ENCODE data around the gene STOM.

The STOM gene

DNA sequence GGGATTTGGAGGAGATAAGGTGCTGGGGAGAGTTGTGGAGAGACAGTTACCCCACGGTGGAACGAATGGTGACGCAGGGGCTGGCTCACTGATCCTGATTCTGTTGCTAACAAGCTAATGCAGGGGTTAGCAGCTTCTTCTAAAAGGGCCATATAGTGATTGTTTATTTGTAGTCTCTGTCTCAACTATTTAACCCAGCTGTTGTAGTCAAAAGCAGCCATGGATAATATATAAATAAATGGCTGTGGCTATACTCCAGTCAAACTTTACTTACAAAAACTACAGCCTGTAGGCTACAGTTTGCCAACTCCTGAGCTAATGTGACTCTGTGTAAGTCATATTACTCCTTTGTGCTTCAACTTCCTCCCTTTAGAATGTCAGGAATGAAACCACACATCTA lies 21.8 kb downstream of the STOM start:
- no peak for DNase-seq (ENCODE audit: low read depth)

DNA sequence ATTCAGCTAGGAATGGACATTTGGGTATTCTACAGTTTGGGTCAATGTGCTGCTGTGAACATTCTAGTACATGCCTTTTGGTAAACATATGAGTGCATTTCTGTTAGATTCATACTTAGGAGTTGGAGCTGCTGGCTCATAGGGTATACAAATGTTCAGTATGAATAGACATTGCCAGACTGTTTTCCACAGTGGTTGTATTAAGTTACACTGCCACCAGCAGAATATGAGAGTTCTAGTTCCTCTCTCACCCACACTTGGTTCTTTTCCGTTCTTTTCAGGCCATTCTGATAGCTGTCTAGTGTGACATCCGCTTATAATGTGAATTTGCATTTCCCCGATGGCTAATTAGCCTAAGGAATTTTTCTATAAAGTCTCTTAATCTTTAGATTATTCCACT lies 25.0 kb downstream of the STOM start:
- DNase-seq (ENCODE audit: low read depth) = no peak

DNA sequence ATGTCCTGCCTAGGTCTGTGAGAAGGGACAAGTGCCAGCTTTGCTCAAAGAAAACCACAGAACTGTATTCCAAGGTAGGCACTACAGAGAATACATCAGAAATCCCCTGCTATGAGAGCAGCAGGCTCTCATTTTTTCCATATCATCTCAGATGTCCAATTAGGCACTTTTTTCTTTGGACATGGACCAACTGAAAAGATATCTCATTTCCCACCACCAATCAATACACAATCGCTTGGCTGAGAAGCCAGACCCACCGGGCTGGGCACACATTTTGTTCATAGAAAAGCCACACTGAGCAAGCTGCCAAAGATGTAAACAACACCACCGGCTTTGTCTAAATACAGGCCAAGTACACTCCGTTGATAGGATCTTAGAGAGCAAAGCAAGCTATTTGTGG lies 25.9 kb downstream of the STOM start:
- no peak for DNase-seq (ENCODE audit: low read depth)

DNA sequence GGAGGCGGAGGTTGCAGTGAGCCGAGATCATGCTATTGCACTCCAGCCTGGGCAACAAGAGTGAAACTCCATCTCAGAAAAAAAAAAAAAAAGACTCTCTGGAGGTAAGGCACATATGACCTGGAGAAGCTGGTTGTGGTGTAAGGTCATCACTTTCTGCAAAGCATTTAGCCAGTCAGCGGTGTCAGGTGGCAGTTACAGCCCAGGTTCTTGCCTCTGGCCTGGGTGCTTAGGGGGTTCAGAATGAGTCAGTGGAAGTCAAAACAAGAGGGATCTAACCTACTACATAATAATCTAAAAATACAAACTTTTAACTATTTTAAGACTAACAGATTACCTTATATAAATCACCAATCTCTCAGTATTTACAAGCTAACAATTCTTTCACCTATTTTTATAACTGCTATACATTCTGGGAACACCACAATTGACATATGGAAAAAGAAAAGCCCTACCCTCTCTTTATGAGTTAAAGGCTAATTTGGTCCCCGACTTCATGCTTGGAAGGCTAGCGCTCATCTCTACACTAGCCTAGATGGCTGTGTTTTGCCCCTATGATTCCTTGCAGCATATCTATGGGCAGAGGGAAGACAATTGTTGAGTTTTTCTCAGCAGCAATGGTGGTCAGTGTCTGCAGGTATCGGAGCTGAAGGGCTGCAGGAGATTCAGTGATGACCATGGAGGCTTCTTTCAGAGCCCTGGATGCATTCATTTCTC lies 29.2 kb downstream of the STOM start:
- DNase-seq (ENCODE audit: low read depth) = peak; percentile 54

DNA sequence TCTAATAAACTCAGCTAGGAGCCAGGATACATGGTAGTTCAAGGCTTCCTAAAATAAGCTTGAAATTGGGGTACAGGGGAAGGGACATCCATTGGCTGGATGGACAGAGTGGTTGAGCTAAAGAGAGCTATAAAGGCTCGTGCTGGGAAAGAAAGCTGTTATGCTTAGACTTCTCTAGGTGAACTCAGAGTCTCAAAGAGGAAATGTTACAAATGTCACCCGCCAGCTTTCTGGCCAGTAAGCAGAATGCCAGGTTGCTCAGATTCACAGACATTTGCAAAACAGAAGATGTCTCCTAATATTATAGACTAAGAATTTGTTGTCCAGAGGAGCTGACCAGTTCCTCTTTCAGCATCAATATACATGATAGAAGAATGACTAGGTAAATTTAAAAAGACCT lies 30.6 kb downstream of the STOM start:
- no peak for DNase-seq (ENCODE audit: low read depth)

DNA sequence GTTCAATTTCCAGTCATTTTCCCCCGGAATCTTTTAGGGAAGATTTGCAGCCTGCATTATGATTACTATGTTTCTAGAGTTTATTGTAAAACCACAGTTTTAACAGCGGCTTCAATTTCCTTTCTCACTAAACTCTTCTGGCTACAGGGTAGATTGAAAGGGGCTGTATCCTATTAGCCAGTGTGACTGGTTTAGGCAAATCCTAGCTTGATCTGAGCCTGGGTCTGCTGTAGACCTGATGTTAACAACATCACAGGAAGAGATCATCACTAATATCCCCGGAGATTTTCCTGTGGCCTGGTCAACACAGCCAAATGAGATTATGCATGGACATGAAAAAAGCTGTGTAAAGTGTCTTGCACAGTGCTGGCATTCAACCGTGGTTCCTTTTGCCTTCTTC lies 33.4 kb downstream of the STOM start:
- DNase-seq (ENCODE audit: low read depth) = no peak

DNA sequence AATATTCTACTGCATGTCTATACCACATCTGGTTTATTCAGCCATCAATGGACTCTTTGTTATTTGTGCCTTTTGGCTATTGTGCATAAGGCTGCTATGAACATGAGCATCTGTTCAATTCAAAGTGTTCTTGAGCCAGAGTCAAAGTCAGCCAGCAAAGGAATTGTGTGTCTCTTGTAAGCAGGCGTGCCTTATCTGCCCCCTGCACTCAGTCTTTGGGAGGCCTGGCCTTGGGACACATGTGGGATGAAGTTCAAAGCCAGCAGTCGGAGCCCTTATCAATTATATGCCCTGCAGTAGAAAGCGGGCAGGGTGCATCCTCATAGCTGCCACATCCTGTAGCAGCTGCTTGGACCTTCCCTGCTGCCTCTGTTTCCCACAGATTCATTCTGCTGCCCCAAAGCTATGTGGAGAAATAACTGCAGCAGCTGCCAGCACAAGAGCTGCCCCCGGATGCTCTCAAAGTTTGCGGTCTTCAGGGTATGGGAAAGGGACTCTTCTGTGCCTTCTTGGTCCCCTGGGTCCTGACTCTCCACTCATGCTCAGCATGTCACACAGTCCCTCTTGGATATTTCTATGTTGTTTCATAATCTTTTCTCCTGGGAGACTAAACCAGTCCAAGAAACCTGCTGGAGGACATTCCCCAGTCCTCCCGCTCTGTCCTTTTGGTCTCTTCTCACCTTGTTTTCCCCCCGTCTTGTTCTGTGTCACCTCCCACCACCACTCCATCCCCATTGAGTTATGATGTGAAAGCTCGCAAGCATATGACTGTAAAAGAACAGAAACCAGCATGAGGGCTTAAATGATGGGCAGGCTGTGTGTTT lies 35.9 kb downstream of the STOM start:
- DNase-seq (ENCODE audit: low read depth) = no peak

DNA sequence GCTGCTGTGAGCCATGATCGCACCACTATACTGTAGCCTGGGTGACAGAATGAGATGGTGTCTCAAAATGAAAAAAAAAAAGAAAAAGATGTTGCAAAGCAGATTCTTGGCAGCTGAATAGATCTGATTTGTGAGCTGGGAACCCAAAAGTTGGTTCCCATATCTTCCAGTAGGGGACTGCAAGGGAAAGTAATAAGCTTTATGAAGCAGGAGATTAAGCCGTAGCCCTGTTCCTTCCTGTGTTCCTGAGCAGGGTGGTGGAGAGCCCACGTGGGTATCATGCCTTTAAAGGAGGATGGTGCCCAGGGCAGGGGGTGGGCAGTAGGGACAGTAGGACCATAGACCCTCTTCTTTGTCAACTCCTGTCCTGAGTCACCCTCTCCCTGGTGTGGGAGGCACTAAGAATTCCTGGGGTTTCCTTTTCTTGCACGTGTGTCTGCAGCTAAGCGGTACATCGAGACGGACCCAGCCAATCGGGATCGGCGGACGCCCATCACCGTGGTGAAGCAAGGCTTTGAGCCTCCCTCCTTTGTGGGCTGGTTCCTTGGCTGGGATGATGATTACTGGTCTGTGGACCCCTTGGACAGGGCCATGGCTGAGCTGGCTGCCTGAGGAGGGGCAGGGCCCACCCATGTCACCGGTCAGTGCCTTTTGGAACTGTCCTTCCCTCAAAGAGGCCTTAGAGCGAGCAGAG lies 37.9 kb downstream of the STOM start:
- peak; percentile 81 for DNase-seq (ENCODE audit: low read depth)

DNA sequence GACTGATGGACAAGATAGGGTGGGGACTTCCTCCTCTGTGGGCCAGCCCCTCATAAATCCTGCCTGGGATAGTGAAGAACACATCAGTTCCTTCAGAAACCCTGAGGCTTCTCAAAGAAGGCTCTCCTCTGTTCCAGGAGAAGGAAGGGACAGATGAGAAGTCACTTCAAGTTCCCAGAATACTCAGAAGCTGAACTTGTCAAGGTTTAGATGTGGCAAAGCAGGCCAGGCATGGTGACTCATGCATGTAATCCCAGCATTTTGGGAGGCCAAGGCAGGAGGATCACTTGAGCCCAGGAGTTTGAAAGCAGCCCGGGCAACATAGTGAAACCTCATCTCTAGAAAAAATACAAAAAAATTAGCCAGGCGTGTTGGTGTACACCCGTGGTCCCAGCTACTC lies 38.5 kb downstream of the STOM start:
- peak; percentile 14 for DNase-seq (ENCODE audit: low read depth)

DNA sequence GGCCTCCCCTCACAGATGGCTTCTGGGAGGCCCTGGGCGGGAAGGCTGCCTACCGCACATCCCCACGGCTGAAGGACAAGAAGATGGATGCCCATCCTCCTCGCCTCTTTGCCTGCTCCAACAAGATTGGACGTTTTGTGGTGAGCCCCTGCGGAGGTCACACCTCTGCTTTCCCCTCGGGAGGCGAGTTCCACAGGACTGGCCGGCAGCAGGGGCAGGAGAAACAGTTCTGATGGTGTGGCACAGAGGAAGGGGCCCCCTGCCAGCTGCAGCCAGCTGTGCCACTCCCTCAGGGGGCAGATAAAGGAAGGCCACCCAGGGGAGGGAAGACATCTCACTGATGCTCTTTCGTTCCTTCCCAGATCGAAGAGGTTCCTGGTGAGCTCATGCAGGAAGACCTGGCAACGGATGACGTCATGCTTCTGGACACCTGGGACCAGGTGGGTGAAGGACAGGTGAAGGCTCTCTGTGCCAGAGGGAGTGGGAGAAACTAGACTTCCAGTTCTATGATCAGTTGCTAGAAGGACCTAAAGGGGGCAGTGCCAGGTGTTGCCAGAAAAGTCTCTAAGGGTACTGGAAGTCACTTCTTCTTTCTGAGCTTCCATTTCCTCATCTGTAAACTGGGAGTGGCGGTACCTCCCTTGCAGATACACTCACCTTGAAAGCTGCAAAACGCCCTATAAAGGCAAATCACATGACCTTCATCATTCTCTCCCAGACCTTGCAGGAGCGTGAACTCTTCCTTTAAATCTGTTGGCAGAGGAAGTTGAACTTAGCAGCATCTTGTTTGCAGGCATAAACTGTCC lies 41.0 kb downstream of the STOM start:
- DNase-seq (ENCODE audit: low read depth) = no peak

DNA sequence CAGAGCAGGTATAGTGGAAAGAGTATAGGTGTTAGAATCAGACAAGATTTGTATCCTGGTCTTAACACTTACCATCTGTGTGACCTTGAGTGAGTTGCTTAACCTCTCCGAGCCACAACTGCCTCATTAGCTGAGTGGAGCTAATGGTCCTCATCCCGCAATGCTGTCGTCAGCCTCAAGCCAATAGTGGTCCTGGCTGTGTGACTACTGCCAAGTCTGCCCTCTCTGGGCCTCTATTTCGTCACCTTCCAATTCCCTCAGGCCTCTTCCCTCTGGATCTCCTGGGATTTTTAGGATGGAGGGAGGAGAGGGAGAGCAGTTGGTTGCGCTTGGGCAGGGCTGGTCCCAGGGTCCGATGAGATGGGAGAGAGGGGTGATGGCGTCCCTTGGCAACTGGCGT lies 41.6 kb downstream of the STOM start:
- no peak for DNase-seq (ENCODE audit: low read depth)

DNA sequence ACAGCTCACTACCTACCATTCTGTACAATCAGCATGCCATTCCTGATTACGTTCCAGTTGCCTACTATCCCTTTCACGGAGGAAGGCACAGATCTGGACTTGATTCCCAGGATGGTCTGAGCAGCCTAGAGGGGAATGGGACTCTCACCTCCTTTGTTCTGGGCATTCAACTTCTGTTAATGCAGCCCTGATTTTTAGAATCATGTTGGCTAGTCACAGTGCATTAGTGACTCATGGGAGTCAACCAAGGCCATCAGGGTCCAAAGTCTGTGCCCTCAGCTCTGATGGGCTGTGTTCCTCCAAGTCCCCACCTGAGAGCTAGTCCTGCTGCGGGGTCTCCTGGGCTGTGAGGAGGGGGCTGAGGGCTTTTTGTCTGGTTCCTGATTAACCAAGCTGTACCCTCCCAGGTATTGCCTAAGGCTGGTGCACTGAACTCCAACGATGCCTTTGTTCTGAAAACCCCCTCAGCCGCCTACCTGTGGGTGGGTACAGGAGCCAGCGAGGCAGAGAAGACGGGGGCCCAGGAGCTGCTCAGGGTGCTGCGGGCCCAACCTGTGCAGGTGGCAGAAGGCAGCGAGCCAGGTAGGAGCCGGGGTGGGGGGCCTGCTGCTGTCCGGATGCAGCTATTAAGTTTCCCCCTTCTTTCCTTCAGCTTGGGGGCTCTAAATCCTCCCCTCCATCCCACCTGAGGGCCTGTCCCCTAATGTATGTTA lies 43.0 kb downstream of the STOM start:
- DNase-seq (ENCODE audit: low read depth) = no peak

DNA sequence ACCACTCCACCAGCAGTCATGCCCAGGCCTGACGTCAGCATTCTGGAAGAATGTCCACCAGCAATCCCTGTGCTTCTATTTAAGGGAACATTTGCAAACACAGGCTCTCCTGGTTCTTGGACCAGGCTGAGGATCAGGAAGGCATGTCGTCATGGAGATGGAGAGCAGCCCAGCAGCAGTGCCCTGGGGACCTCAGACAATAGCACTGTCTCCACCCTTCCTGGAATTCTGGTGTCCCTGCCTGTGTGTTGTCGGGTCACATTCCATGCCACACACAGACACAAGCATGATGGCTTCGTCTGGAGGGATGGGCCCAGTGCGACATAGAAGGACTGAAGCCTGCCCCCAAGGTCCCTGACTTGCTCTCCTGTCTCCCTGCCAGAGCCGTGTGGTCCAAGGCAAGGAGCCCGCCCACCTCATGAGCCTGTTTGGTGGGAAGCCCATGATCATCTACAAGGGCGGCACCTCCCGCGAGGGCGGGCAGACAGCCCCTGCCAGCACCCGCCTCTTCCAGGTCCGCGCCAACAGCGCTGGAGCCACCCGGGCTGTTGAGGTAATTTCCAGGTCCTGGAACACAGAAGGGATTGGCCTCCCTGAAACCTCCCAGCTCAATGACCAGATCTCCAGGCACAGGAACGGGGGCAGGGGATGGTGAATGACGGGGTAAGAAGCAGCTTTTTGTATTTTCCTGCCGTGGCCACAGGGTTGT lies 43.8 kb downstream of the STOM start:
- DNase-seq (ENCODE audit: low read depth) = peak; percentile 26

DNA sequence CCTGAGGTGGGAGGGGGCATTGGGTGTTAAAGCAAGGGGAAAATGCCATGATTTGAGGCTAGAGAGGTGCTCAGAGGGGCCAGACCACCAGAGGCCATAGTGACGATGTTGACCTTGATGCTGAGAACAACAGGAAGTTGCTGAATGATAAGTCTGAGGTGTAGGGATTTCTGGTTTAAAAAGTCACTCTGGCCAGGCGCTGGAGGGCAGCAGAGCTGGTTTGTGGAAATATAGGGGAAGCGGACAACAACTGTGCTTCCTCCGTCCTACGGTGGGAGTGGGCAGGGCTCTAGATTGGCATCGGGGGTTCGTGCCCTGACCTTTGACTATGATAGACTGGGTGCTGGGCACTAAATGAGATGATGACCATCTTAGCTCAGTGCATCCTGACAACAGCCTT lies 44.7 kb downstream of the STOM start:
- no peak for DNase-seq (ENCODE audit: low read depth)

DNA sequence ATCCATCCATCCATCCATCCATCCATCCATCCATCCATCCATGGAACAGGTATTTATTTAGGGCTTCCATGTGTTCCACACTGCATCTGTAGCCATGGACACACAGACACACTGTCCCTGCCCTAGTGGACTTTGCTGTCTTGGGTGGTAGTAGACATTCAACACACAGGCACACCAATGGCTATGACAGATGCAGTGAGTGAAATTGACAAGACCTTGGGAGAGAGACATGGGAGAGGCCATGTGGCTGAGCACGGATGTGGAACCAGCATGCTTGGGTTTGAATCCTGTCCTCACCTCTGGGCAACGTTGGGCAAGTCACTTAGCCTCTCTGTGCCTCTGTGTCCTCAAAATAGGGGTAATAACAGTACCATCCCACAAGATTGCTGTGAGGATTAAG lies 45.3 kb downstream of the STOM start:
- DNase-seq (ENCODE audit: low read depth) = no peak

DNA sequence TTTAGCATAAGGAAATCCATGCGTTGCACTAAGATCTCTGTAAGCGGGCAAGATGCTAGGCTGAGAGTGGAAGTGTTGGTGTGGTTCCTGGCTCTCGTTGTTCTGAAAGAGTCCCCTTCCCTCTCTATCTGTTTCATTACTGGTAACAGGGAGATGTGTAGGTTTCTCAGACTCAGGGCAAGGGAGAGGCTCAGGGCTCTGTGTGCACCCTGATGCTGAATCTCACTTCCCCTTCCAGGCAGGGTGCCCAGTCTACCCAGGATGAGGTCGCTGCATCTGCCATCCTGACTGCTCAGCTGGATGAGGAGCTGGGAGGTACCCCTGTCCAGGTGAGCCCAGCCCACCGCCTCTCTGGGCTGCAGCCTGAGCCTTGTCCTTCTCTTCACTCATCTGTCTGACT lies 45.7 kb downstream of the STOM start:
- DNase-seq (ENCODE audit: low read depth) = no peak

DNA sequence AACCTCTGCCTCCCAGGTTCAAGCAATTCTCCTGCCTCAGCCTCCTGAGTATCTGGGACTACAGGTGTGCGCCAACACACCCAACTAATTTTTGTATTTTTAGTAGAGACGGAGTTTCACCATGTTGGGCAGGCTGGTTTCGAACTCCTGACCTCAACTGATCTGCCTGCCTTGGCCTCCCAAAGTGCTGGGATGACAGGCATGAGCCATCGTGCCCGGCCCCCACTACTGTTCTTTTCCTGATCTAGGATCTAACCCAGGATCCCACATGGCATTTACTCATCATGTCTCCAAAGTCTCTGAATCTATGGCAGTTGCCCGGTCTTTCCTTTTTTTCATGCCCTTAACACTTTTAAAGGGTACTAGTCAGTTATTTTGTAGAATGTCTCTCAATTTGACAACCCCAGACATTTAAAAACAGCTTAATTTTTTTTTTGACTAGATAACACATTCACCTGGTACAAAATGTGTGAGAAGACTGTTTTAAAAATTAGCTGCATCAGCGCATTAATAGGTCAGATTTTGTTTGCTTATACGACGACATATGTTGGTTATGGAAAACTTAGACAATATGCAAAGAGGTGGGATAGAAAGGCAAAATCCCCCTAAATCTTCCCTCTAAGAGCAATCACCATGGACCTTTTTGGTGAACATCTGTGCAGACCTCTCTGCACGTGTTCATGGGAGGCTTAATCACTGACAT lies 46.5 kb downstream of the STOM start:
- no peak for DNase-seq (ENCODE audit: low read depth)

DNA sequence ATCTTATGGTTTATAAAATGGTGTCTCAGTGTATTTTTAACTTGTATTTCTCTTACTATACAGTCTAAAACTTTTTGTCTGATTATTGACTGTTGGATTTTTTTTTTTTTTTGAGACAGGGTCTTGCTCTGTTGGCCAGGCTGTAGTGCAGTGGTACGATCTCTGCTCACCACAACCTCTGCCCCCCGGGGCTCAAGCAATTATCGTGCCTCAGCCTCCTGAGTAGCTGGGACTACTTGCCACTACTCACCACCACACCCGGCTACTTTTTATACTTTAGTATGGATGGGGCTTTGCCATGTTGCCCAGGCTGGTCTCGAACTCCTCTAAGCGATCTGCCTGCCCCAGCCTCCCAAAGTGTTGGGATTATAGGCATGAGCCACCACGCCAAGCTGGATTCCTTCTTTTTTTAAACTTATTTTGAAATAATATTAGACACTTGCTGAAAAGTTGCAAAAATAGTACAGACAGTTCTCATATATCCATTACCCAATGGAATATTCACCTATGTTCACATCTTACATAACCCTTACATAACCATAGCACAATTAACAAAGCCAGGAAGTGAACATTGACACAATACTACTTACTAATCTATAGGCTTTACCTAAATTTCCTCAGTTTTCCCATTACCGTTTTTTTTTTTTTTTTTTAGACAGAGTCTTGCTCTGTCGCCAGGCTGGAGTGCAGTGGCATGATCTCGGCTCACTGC lies 47.2 kb downstream of the STOM start:
- DNase-seq (ENCODE audit: low read depth) = peak; percentile 26

DNA sequence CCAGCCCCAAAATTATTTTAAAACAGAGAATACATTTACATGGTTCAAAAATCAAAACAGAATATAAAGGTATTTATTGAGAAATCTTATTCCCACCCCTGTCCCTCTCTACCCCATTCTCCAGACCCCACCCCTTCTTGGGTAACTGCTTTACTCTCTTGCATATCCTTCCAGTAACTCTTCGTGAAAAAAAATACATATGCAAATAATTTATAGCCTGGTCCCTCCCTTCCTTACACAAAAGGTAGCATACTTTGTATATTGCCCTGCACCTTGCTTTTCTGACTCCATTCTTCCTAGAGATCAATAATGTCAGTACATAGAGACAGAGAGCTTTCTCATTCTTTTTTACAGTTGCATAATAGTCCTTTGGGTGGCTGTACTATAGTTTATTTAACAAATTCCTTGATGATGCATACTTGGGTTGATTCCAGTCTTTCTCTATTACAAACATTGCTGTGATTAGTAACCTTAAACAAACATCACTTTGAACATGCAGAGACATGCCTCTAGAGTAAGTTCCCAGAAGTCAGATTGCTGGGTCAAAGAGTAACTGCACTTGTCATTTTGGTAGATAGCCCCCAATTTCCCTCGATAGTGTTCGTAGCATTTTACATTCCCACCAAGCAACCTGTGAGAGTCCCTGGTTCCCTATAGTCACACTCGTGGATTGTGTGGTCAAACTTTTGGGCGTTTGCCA lies 47.9 kb downstream of the STOM start:
- peak; percentile 97 for DNase-seq (ENCODE audit: low read depth)

Measured in iris pigment epithelial cell (primary cell).